NCI-H345 treated with DMSO at 0.1 percent for 48 hours (cell line): Measurements from ENCODE around the gene DNMT1.
A peak's percentile ranks its signal among the peaks of the same experiment; 100 is the strongest.
"Not testable (repeated sequence)": the region's sequence is repeated elsewhere in the genome, so short reads cannot be mapped to it uniquely, and the experiment has no call there.

ENCODE experiments used
- DNase-seq: peaks from one replicate; lab custom pipeline; 2025; ENCODE audit not compliant: unreplicated experiment; lab: John Stamatoyannopoulos, UW

Gene DNMT1

DNA sequence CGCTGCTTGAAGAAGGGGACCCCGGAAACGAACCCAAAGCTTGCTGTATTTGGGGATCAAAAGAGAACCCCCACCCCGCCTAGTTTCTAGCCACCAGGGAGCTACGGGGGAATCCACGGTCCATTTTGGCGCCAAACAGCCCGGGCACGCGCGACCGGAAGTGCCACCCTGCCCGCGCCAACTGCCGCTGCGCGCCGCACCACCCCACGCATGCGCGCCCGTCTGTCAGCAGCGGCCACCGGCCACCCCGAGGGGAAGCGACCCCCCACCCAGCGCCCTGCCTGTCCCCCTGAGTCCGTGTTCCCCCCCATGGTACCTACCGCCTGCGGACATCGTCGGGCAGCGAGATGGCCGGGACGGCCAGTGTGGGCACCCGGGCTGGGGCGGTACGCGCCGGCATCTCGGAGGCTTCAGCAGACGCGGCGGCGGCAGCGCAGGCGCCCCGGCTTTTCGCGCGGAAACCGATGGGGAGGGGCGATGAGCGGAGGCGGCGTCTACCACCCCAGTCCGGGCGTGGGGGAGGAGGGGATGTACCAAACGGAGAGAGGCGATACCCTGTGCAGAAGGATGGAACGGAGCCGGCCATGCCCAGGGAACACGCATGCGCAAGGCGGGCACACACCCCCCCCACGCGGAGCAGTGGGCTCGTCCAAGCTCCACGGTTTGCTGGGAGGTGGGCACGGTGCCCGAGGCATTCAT, at the start of gene DNMT1:
TSS of gene DNMT1 (minus strand) at position 454 of the 699 bp plus-strand sequence. CDS start at position 400, 54 bp downstream.
- peak; percentile 95 for DNase-seq

DNA sequence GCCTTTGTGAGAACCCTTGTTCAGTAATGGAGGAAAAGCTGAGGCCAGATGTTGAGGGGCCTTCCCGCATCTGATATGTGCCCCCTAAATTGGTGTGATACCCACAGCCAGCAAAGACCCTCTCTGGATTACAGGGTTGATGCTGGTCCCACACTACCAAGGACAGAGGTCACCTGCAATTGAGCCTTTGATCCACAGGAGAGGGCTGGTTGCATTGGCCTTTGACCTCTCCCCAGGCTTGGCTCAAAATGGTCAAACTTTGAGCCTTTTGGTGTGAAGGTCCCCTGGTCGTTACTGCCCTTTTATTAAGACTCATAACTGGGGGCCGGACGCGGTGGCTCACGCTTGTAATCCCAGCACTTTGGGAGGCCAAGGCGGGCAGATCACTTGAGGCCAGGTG, 48.9 kb upstream of the DNMT1 start:
- no peak for DNase-seq

DNA sequence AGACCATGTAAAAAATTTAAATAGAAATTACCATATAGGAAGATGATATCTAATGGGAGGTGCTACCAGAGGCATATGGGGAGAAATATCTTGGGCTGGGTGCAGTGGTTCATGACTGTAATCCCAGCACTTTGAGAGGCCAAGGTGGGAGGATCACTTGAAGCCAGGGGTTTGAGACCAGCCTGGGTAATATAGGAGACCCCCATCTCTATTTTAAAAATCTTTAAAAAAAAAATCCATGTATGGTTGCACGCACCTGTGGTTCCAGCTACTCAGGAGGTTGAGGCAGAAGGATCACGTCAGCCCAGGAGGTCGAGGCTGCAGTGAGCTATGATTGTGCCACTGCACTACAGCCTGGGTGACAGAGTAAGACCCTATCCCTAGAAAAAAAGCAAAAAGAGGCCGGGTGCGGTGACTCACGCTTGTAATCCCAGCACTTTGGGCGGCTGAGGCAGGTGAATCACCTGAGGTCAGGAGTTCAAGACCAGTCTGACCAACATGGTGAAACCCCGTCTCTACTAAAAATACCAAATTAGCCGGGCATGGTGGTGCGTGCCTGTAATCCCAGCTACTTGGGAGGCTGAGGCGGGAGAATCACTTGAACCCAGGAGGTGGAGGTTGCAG, 47.2 kb upstream of the DNMT1 start:
- DNase-seq: not testable (repeated sequence)

DNA sequence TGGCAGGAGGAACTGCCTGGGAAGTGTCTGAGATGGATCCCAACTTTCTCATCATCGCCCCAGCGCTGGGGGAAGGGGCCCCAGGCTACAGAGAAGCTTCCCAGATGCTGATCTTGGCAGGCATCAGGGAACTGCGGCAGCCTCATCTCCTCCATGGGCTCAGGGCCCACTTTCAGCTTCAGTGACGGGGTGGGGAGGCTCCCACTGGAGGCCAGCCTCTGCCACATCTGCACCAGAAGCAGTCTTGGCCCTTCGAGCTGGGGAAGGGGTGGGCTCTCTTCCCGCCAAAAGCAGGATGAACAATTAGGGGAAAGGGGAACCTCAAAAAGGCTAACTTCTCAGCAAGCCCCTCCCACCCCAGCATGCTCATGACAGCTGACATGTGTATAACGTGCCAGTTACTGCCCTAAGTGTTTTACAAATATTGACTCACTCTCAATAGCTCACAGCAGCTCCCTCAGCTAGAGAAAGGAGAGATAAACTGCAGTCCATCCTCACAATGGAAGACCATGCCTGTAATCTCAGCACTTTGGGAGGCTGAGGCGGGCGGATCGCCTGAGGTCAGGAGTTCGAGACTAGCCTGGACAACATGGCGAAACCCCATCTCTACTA, 43.5 kb upstream of the DNMT1 start:
- DNase-seq: peak; percentile 89

DNA sequence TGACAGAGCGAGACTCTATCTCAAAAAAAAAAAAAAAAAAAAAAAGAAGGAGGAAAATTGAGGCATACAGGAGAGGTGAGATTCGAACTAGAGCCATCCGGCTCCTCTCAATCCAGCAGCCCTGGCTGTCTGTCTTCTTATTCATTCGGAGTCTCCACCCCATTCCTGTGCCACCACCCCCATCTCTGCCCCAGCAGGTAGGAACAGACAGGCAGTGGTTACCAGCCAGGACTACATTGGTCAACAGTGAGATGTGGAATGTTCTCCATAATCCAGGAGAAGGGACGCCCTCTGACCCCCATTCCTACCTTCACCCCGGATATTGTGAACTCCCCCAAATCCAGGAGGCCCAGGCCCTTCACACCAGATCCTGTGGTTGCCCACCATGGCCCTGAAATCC, 42.9 kb upstream of the DNMT1 start:
- no peak for DNase-seq

DNA sequence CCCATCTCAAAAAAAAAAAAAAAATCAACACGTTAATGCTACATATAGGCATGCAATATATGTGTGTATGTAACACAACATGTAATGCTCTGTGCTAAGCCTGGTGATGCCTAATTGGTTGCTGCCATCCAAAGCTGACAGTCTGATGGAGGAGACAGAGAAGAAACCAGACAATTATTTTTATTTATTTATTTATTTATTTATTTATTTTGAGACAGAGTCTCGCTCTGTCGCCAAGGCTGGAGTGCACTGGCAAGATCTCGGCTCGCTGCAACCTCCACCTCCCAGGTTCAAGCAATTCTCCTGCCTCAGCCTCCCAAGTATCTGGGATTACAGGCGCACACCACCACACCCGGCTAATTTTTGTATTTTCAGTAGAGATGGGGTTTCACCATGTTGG, 40.7 kb upstream of the DNMT1 start:
- DNase-seq: not testable (repeated sequence)

DNA sequence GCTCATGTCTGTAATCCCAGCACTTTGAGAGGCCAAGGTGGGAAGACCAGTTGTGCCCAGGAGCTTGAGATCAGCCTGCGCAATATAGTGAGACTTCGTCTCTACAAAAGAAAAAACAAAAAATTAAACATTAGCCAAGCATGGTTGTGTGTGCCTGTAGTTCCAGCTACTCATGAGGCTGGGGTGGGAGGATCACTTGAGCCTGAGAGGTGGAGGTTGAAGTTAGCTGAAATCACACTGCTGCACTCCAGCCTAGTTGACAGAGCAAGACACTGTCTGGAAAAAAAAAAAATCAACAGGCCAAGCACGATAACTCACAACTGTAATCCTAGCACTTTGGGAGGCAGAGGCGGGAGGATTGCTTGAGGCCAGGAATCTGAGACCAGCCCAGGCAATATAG, 40.2 kb upstream of the DNMT1 start:
- DNase-seq: no peak

DNA sequence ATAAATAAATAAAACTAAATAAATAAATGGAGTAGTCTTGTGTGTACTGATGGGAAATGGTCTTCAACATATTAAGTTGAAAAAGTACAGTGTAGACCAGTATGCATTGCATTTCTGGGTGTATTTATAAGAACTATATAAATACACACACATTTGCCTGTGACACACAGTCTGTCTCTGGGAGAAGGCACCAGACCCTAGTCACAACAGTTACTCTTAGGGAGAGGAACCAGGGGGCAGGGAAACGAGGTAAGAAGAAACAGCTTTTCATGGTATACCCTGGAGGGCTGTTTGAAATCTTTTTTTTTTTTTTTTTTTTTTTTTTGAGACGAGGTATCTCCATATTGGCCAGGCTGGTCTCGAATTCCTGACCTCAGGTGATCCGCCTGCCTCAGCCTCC, 39.2 kb upstream of the DNMT1 start:
- DNase-seq: no peak

DNA sequence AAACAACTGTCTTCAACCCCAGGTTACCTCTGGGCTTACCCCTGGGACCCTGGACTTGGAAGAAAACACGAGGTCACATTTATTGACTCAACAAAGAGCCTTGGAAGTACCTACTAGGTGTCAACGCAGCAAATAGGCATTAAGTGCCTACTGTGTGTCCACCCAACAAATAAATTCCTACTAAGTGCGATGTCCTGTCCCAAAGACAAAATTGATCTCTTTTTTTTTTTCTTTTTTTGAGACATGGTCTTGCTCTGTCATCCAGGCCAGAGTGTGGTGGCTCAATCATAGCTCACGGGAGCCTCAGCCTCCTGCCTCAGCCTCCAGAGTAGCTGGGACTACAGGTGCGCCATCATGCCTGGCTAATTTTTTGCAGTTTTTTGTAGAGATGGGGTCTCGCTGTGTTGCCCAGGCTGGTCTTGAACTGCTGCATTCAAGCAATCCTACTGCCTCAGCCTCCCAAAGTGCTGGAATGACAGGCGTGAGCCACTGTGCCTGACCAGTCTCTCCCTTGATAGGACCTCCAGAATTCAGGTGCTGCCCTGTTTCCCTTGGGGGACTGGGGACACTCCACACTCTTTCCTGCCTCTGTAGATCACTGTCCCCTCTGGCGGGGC, 37.0 kb upstream of the DNMT1 start:
- DNase-seq: no peak

DNA sequence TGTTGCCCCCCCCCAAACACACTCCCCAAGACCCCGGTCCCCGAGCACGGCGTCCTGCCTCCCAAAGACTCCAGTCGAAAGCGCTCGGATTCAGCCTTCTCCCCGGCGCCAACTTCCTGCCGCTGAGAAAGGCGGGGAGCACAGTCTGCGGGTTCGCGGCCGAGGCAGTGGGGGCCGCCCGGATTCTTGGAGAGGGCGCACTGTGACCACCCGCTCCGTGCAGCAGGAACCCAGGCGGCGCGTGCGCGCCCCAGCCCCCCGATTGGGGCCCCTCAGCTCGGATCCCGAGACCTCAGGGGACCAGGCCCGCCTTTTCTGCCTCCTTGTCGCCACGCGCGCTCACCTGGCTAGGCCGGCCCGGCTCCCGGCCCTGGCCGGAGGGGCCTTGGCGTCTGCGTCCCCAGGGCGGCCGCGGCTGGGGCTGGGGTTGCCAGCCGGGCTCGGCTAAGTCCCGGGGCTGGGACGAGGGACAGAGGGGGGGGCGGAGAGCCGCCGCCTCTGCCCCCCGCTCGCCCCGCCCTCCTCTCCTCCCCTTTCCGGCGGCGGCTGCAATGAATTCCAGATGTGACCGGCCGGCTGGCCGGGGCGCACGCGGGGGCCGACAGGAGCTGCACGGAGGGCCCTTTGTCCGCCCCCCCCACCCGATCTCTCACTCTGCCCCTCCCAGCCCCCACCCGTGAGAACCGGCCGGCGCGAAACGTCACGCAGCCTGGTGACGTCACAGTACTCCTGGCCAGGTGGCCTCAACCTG, 36.3 kb upstream of the DNMT1 start, which contains the start of gene S1PR2:
TSS of gene S1PR2 (minus strand) at position 471 of the 751 bp plus-strand sequence. CDS start 6,426 bp downstream, outside the sequence.
- DNase-seq: peak; percentile 46

DNA sequence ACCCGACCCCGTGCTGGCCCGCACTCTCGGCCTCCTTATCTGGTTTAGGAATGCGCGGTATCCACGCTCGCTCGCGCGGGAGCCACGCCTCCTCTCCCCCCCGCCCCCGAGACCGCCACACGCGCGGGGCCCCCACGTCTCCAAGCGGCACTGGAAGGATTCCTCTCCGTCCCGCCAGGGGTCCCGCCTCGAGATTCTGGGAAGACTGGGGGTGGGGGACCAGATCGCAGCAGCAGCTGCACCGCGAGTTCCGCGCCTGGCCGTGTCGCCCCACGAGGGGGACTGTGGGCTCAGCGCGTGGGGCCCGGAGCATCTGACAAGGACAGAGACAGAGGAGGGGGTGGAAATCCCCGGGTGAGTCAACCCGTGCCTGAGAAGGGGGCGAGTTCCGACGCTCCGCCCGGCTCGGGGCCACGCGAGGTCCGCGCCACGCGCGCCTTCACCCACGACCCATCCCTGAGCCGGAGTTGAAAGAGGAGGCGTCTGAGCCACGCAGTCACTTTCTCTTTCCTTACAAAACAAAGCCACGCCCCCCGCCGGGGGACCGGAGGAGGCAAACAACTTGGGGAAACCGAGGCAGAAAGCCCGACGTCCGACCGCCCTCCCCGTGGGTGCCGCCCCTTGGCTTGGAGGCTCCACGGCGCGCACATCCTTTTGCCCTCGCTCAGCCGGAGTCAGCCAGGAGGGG, 35.6 kb upstream of the DNMT1 start:
- no peak for DNase-seq

DNA sequence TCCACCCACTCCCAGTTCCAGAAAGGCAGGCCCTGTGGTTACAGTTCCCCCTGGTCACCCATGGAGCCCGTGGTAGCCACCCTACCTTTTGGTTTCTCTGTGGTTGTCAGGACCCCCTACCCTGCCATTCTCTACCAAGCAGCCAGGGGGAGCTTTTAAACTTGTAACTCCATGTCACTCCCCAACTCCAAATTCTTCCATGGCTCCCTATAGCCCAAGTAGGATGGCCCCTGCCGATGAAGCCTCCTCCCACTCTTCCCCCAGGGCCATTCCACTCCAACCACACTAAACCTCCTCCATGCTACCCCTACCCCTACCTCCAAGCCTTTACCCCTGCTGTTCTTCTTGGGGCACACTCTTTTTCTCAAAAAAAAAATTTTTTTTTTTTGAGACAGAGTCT, 34.2 kb upstream of the DNMT1 start:
- DNase-seq: peak; percentile 26

DNA sequence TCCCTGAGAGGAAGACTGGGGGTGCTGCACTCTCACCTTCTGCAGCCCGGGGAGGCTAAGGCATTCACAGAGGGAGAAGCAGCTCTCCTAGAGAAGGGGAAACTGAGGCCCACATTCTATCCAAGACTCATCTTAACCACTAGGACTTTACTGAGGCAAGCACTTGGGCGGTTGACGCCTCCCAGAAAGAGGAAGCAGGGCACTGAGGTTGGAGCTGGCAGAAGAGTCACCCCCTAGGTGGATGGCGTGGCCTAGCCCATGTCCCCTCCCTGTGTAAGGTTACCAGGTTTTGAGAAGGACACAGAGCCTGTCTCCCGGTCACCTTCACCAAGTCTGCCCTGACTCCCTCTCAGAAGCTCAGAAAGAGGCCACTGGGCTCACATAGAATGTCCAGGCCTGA, 33.6 kb upstream of the DNMT1 start:
- no peak for DNase-seq

DNA sequence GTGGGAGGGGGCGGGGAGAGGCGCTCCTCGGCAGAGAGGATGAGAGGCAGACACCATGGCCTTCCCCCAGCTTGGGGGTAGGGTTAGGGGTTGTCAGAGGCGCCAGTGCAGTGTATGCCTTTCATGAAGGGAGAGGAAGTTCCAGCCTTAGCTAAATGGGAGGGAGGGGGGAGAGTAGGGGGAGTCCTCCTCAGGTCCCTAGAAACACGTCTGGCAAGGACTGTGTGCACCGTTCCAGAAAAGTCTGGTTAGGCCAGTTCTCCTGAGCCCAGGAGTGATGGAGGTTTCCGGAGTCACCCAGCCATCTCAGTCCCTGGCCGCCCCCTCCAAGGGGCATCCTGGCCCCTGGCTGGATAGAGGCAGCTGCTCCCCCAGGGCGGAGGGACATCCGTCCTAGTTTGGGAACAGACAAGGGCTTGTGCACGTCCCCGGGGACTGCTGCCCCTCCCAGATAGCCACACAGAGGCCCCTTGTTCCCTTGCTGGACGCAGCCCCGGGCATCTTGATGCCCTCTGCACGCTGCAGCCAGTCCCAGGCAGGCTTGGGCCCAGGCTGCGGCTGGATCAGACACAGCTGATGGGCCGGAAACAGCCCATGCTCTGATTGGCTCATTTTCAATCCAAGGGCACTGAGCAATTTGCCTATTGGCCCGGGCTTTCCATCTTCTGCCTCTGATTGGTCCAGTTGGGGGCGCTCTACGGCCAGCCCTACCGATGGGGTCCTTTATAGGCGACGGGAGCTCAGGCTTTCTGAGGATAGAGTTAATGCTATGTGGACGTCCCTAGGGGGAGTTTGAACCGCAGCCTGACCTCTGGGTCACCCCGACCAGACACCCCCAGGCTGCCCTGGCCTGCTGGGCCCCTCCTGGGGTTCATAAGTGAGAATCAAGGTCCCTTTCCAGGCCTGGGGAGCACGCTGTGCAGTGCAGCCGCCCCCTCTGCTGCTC, 32.5 kb upstream of the DNMT1 start:
- no peak for DNase-seq

DNA sequence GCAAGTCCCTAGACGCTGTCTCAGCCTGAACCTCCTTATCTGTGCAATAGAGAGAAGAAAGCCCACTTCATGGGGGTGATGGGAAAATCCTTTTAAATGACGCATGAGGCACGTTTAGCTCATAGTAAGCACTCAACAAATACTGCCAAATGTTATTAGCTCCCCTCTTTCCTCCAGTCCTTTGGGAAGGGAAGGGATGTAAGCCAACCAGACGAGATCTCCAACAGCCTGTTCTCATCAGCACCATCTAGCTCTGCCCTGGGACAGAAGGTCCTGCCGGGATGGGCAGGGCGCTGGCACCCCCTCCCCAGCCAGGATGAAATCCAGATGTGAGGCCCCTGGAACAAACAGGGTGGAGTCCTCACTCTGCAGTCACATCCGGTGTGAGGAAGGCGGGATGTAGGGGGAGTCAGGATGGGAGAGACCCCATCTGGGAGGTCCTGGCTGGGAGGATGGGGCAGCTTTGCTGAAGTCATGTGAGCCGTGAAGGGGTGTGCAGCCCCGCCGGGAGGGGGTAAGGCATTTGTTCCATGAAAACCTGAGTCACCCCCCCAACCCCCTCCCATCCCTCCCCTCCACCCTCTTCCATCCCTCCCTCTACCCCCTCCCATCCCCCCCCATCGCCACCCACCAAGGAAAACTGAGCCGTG, 31.7 kb upstream of the DNMT1 start:
- no peak for DNase-seq

DNA sequence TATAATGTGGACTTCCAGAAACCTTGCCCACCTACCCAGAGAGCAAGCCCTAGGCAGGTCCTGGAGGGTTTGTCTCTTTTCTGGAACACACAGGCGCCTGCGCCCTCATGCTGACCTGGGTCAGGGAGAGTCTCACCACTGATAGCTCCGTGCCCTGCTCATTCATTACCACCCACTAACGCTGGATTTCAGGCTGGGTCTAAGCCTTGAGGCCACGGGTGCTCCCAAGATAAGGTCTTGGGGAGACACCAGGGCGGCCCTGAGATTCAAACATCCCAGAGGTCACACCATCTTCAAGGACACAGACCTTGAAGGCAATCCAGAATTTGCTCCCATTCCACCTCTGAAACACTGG, 31.2 kb upstream of the DNMT1 start:
- no peak for DNase-seq

DNA sequence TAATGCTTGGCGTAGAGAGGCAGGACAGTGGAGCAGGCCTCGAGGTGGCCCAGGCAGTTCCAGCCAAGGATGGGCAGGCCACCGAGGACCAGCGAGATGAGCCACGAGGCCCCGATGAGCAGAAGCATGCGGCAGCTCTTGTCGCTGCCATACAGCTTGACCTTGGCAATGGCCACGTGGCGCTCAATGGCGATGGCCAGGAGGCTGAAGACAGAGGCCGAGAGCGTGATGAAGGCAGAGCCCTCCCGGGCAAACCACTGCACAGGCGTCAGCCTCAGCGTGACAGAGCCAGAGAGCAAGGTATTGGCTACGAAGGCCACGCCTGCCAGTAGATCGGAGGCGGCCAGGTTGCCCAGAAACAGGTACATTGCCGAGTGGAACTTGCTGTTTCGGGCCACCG, 29.6 kb upstream of the DNMT1 start:
- DNase-seq: no peak

DNA sequence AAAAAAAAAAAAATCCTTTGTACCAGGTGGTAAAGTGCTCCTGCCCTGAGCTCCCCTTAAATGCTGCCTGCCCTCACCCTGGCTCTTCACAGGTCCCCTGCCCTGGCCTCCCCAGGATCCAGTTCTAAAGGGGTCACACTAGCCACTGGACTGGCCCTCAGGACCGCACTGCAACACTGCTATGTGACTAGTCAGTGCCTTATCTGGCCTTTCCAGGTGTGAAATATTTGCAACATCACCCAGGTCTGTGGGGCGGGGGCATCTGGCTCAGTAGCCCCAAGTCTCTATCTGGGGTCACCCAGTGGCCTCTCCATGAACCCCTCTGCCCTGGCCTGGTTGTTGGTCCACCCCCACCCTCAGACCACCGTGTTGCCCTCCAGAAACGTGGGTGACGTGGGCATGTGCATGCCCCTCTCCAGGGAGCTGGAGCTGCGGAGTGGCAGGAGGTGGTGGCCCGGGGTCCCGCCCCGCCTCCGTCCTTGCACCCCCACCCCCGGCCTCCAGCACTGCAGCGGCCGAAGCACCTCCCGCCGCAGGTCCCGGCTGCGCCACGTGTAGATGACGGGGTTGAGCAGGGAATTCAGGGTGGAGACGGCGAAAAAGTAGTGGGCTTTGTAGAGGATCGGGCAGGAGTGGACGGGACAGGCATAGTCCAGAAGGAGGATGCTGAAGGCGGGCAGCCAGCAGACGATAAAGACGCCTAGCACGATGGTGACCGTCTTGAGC, 28.9 kb upstream of the DNMT1 start:
- no peak for DNase-seq
